ENCODE measurements around the gene PTRH1. TPM values are rescaled to one million over a fixed set of nuclear protein-coding genes. Genes with fewer than 3 reads are reported as not detected.

The PTRH1 gene
- polyA plus RNA-seq (2011; rRNA removed), result 14.6 and 21.1 TPM in 2 replicates
- polyA minus RNA-seq (2011; rRNA and poly(A)+ RNA removed), result 2.7 and 3.7 TPM in 2 replicates

- Histone ChIP-seq H3K36me3 (ENCODE audit: control insufficient read depth, insufficient read depth, low read length) (no peaks in the 10 kb centered on the region), H3K27me3 (ENCODE audit: control insufficient read depth, insufficient read depth, low read length) (no peaks in the 10 kb centered on the region), H3K4me3 (ENCODE audit: low read depth, low read length) (peak within 1 kb of the TSS; percentile 87)
- no peak for TF ChIP-seq CTCF (IDR thresholded peaks at IDR 0.05; ENCODE audit: insufficient read depth, low read depth, low read length)
- ChIA-PET CTCF (interaction anchor here (0.6 to 4.6 kb wide), 4 partner anchors 11 to 140 kb away, joined by 3 to 20 read pairs (median 4); partner anchors contain the start of gene TOR2A), POLR2A (interaction anchor here (0.6 kb wide), 1 partner anchor 132 kb away, joined by 4 read pairs; no protein-coding TSS in a partner anchor)
- peak; percentile 65 for DNase-seq (ENCODE audit: low read depth)
These were observed at the start of gene PTRH1, which contains the start of gene TTC16 for GRCh38 chr9:127715470-127716337. TSS of gene PTRH1 (minus strand) at chr9:127715663. CDS start at chr9:127715639, 24 bp downstream. TSS of gene TTC16 (plus strand) at chr9:127716079. CDS start at chr9:127716146, 67 bp downstream.

GRCh38 chr9:127763918-127764384 is 48.5 kb upstream of the PTRH1 start:
- no peak for DNase-seq (ENCODE audit: low read depth)
- no peak overlapping the region for H3K4me3 ChIP-seq (ENCODE audit: low read depth, low read length)
- peak; percentile 24; the same call in 1 of the 2 replicates for TF ChIP-seq CTCF (IDR thresholded peaks at IDR 0.05; ENCODE audit: insufficient read depth, low read depth, low read length)
- ChIA-PET POLR2A (no interaction called here), CTCF (interaction anchor here (0.8 to 1.3 kb wide), 5 partner anchors 14 to 157 kb away, joined by 3 to 5 read pairs (median 3); partner anchors contain the start of gene TOR2A)
- H3K27me3 ChIP-seq (ENCODE audit: control insufficient read depth, insufficient read depth, low read length), result peaks cover 12% of the 10 kb centered on the region
- no peaks in the 10 kb centered on the region for H3K36me3 ChIP-seq (ENCODE audit: control insufficient read depth, insufficient read depth, low read length)

GRCh38 chr9:127762111-127762676 is 46.7 kb upstream of the PTRH1 start:
- no peaks in the 10 kb centered on the region for H3K36me3 ChIP-seq (ENCODE audit: control insufficient read depth, insufficient read depth, low read length)
- H3K27me3 ChIP-seq (ENCODE audit: control insufficient read depth, insufficient read depth, low read length), result peaks cover 11% of the 10 kb centered on the region
- CTCF ChIA-PET, result interaction anchor here (0.6 to 2.2 kb wide), 3 partner anchors 16 to 108 kb away, joined by 3 to 6 read pairs (median 3); partner anchors contain the start of gene TOR2A
- POLR2A ChIA-PET, result no interaction called here
- no peak for DNase-seq (ENCODE audit: low read depth)
- TF ChIP-seq CTCF (IDR thresholded peaks at IDR 0.05; ENCODE audit: insufficient read depth, low read depth, low read length), result no peak
- no peak overlapping the region for H3K4me3 ChIP-seq (ENCODE audit: low read depth, low read length)

GRCh38 chr9:127761491-127761956 is 46.1 kb upstream of the PTRH1 start:
- no peak for DNase-seq (ENCODE audit: low read depth)
- Histone ChIP-seq H3K4me3 (ENCODE audit: low read depth, low read length) (no peak overlapping the region), H3K27me3 (ENCODE audit: control insufficient read depth, insufficient read depth, low read length) (peaks cover 11% of the 10 kb centered on the region), H3K36me3 (ENCODE audit: control insufficient read depth, insufficient read depth, low read length) (no peaks in the 10 kb centered on the region)
- ChIA-PET POLR2A (no interaction called here), CTCF (interaction anchor here (2.2 kb wide), 1 partner anchor 27 kb away, joined by 6 read pairs; the partner anchor contains the start of gene TOR2A)
- no peak for TF ChIP-seq CTCF (IDR thresholded peaks at IDR 0.05; ENCODE audit: insufficient read depth, low read depth, low read length)

Measured in BJ (cell line).